IPS-20b (cell line): Measurements from ENCODE around the gene XPNPEP2.
A peak's percentile ranks its signal among the peaks of the same experiment; 100 is the strongest.

ENCODE experiments used
- H3K27ac ChIP-seq: one replicate; pipeline ENCODE4 v1.5.1; 2013; ENCODE audit warnings: low read length
- H3K27me3 ChIP-seq: 2 replicates; pipeline ENCODE4 v1.6.1; 2013; ENCODE audit warnings: mild to moderate bottlenecking, low read length, inconsistent platforms; ENCODE audit not compliant: insufficient read depth
- H3K36me3 ChIP-seq: 2 replicates; pipeline ENCODE4 v1.6.1; 2013; ENCODE audit warnings: low read depth, mild to moderate bottlenecking, inconsistent platforms, low read length, moderate library complexity; ENCODE audit not compliant: insufficient read depth
- H3K4me1 ChIP-seq: 2 replicates; pipeline ENCODE4 v1.6.1; 2013; ENCODE audit warnings: mild to moderate bottlenecking, control low read depth, inconsistent platforms, low read length, moderate library complexity; ENCODE audit not compliant: insufficient read depth
- H3K4me3 ChIP-seq: 2 replicates; pipeline ENCODE4 v1.5.1; 2013; ENCODE audit warnings: mild to moderate bottlenecking, low read length, inconsistent platforms
- H3K9ac ChIP-seq: 2 replicates; pipeline ENCODE4 v1.6.1; 2013; ENCODE audit warnings: low read depth, mild to moderate bottlenecking, inconsistent platforms, low read length, moderate library complexity
- H3K9me3 ChIP-seq: 2 replicates; pipeline ENCODE4 v1.6.1; 2013; ENCODE audit warnings: mild to moderate bottlenecking, low read depth, low read length, inconsistent platforms; ENCODE audit not compliant: insufficient read depth

XPNPEP2 gene

DNA sequence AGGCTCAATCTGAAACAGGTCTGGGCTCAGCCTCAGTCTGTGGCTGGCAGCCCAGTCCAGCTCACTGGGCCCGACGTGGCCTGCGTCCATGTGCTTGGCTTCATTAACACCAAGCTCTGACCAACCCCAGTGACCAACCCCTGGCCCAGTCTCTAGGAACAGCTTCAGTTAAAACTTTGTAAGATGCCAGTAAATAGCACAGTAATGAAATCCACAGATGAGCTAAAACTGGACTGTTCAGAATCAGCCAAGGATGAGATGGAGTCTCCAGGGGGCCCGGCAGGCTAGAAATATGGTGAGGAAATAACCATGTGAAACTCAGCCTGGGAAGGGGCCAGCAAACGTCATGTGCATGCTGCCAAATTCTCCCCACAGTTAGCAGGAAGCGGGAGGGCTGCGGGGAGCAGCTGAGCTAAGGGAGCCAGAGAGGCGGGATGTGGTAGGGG lies 37.1 kb upstream of the XPNPEP2 start:
- no peaks in the 10 kb centered on the region for H3K4me1 ChIP-seq
- no peaks in the 10 kb centered on the region for H3K36me3 ChIP-seq
- H3K9me3 ChIP-seq = no peaks in the 10 kb centered on the region
- H3K9ac ChIP-seq = no peak overlapping the region
- no peak overlapping the region for H3K4me3 ChIP-seq
- no peak overlapping the region for H3K27ac ChIP-seq
- H3K27me3 ChIP-seq = no peaks in the 10 kb centered on the region

DNA sequence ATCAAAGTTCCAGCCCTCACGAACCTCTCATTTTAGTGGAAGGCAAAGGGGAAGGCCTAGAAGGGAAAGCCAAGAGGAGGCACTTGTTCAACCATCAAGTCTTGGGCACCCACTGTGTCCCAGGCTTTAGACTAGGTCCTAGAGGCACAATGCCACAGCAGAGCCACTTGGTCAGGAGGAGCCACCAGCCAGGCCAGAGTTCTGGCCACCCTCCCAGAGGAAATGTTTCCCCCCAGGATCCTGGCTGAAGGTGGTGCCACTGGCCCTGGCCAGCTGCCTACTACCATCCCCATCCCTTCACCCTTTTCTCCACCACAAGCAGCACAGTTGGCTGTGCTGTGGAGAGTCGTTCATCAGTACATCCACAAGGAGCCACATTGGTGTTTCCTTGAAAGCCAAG lies 34.3 kb upstream of the XPNPEP2 start:
- H3K4me3 ChIP-seq = no peak overlapping the region
- no peaks in the 10 kb centered on the region for H3K27me3 ChIP-seq
- no peak overlapping the region for H3K9ac ChIP-seq
- no peak overlapping the region for H3K27ac ChIP-seq
- no peaks in the 10 kb centered on the region for H3K9me3 ChIP-seq
- H3K36me3 ChIP-seq = no peaks in the 10 kb centered on the region
- no peaks in the 10 kb centered on the region for H3K4me1 ChIP-seq

GRCh38 chrX:129705377-129705925 lies 33.3 kb upstream of the XPNPEP2 start:
- Histone ChIP-seq H3K36me3 (no peaks in the 10 kb centered on the region), H3K9ac (no peak overlapping the region), H3K27me3 (no peaks in the 10 kb centered on the region), H3K4me1 (no peaks in the 10 kb centered on the region), H3K4me3 (no peak overlapping the region), H3K9me3 (no peaks in the 10 kb centered on the region), H3K27ac (no peak overlapping the region)

- Histone ChIP-seq H3K27ac (no peak overlapping the region), H3K4me1 (no peaks in the 10 kb centered on the region), H3K4me3 (no peak overlapping the region), H3K9me3 (no peaks in the 10 kb centered on the region), H3K36me3 (no peaks in the 10 kb centered on the region), H3K9ac (no peak overlapping the region), H3K27me3 (no peaks in the 10 kb centered on the region)
Observed at GRCh38 chrX:129705988-129706387, 32.8 kb upstream of the XPNPEP2 start.

DNA sequence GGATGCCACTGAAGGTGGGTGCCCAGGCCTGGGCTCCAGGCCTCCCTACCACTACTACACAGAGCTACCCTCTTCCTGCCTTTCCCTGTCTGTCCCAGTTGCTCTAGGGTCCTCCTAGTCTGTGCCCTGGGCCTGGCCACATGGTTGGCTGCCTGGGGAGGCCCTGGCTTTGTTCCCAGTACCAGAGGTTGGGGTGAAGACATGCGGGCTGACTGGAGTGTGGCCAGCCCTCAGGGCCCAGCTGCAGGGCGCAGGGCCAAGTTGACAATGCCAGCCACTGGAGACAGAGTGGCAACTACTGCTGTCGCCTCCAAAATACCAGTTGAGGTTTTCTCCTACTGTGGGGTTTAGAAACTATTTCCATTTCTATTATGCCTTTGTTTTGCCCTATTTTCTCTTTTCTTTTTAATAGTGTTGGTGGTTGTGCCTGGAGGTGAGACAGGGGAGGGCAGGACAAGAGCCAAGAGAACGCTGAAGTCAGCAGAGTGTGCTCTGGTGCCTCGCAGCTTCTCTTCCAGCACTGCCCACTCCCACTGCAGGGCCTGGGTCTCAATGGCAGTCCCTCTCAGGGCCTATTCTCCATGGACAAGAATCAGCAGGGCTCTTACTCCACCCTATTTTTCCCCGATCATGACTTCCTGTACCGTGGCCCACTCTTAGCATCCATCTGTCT lies 32.2 kb upstream of the XPNPEP2 start:
- no peak overlapping the region for H3K27ac ChIP-seq
- no peaks in the 10 kb centered on the region for H3K36me3 ChIP-seq
- H3K9me3 ChIP-seq = no peaks in the 10 kb centered on the region
- H3K27me3 ChIP-seq = no peaks in the 10 kb centered on the region
- H3K9ac ChIP-seq = no peak overlapping the region
- no peaks in the 10 kb centered on the region for H3K4me1 ChIP-seq
- no peak overlapping the region for H3K4me3 ChIP-seq

- no peak overlapping the region for H3K9ac ChIP-seq
- H3K36me3 ChIP-seq = no peaks in the 10 kb centered on the region
- H3K4me3 ChIP-seq = no peak overlapping the region
- no peak overlapping the region for H3K27ac ChIP-seq
- H3K4me1 ChIP-seq = peaks cover 17% of the 10 kb centered on the region; the same call in 1 of the 2 replicates
- no peaks in the 10 kb centered on the region for H3K9me3 ChIP-seq
- H3K27me3 ChIP-seq = no peaks in the 10 kb centered on the region
Observed at GRCh38 chrX:129714581-129714980, 24.2 kb upstream of the XPNPEP2 start.

DNA sequence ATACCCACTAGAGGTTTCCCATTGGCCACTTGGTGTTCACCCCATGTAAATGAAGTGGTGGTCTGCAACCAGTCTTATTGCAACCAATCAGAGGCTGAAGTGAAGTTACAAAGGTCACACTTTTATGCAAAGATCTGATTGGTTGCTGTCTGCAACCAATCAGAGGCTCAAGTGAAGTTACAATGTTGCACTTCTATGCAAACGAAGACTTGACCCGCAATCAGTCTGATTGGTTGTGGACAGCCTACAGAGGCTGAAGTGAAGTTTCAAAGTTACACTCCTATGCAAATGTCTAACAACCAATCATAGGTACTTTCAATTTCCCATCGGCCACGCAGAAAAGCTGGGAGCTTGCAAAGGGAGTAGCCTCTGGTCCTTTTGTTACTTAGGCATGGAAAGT lies 22.3 kb upstream of the XPNPEP2 start:
- Histone ChIP-seq H3K9me3 (no peaks in the 10 kb centered on the region), H3K27ac (no peak overlapping the region), H3K9ac (no peak overlapping the region), H3K36me3 (no peaks in the 10 kb centered on the region), H3K4me3 (no peak overlapping the region), H3K27me3 (no peaks in the 10 kb centered on the region), H3K4me1 (peaks cover 17% of the 10 kb centered on the region; the same call in 1 of the 2 replicates)

- Histone ChIP-seq H3K9me3 (no peaks in the 10 kb centered on the region), H3K4me3 (no peak overlapping the region), H3K27ac (peak overlapping the region; percentile 32), H3K9ac (no peak overlapping the region), H3K4me1 (peaks cover 17% of the 10 kb centered on the region; the same call in 1 of the 2 replicates), H3K27me3 (no peaks in the 10 kb centered on the region), H3K36me3 (no peaks in the 10 kb centered on the region)
Observed at GRCh38 chrX:129717892-129718291, 20.9 kb upstream of the XPNPEP2 start.

GRCh38 chrX:129718676-129719075 lies 20.1 kb upstream of the XPNPEP2 start:
- H3K27ac ChIP-seq = no peak overlapping the region
- H3K36me3 ChIP-seq = no peaks in the 10 kb centered on the region
- peaks cover 17% of the 10 kb centered on the region; the same call in 1 of the 2 replicates for H3K4me1 ChIP-seq
- H3K27me3 ChIP-seq = no peaks in the 10 kb centered on the region
- H3K9me3 ChIP-seq = no peaks in the 10 kb centered on the region
- H3K4me3 ChIP-seq = no peak overlapping the region
- no peak overlapping the region for H3K9ac ChIP-seq

DNA sequence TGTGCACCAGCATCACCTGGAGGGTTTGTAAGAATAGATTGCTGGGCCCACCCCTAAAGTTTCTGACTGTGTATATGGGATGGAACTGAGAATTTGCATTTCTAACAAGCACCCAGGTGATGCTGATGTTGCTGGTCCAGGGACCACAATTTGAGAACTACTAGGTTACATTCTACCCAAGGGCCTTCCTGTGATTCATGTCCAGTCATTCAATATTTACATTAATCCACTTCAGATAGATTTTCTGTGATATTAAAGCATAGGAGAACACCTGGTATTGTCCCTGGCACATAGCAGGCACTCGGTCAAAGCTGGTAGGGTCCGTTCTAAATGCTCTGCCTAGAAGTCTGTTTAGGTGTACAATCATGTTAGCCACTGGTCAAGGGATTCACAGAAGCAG lies 19.5 kb upstream of the XPNPEP2 start:
- Histone ChIP-seq H3K4me3 (no peak overlapping the region), H3K27ac (no peak overlapping the region), H3K9ac (no peak overlapping the region), H3K27me3 (no peaks in the 10 kb centered on the region), H3K4me1 (peaks cover 17% of the 10 kb centered on the region; the same call in 1 of the 2 replicates), H3K36me3 (no peaks in the 10 kb centered on the region), H3K9me3 (no peaks in the 10 kb centered on the region)

DNA sequence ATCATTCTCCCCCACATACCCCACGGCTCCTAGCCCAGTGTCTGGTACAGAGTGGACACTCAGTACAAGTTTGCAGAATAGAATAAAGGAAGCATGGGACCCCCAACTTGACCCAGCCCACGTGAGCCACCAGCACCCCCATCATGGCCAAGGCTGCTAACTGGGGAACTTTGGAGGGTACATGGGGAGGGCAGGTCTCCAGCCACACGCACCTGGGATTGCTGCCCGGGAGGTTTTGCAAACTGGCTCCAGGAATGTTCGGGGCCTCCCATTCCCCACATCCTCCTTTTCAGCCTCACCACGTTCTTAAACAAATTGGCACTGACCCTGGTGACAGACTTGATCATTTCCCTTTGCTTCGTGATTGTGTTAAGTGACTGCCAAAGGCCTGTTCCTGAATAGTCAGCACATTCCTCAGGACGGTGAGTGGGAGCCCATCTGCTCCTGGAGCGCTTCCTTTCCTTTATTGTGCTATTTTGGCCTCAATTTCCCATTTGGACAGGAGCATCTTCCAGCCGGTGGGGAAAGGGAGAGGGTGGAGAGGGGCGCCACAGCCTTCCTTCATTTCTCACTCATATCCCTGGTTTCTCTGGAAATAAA lies 18.7 kb upstream of the XPNPEP2 start:
- peaks cover 17% of the 10 kb centered on the region; the same call in 1 of the 2 replicates for H3K4me1 ChIP-seq
- H3K4me3 ChIP-seq = no peak overlapping the region
- H3K27ac ChIP-seq = no peak overlapping the region
- no peaks in the 10 kb centered on the region for H3K9me3 ChIP-seq
- H3K36me3 ChIP-seq = no peaks in the 10 kb centered on the region
- H3K9ac ChIP-seq = no peak overlapping the region
- no peaks in the 10 kb centered on the region for H3K27me3 ChIP-seq

DNA sequence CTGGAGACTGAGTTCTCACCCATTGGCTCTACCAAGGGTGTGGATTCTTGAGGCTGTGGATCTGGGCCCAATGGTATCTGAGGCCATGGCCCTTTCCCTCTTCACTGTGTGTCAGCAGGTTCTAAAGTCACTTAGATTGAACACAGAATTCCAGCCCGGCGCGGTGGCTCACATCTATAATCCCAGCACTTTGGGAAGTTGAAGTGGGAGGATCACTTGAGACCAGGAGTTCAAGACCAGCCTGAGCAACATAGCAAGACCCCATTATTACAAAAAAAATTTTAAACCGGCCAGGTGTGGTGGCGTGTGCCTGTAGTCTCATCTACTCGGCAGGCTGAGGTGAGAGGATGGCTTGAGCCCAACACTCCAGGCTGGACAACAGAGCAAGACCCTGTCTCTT lies 18.0 kb upstream of the XPNPEP2 start:
- H3K27ac ChIP-seq = no peak overlapping the region
- no peak overlapping the region for H3K4me3 ChIP-seq
- no peaks in the 10 kb centered on the region for H3K27me3 ChIP-seq
- H3K9me3 ChIP-seq = no peaks in the 10 kb centered on the region
- H3K36me3 ChIP-seq = no peaks in the 10 kb centered on the region
- peaks cover 17% of the 10 kb centered on the region; the same call in 1 of the 2 replicates for H3K4me1 ChIP-seq
- H3K9ac ChIP-seq = no peak overlapping the region
